Parathyroid adenoma (tissue), 2 donors: ENCODE results near the gene TACR2.

ENCODE experiments used
- H2AFZ ChIP-seq: fragments of 300-600 bp; sonication (generic); one replicate; pipeline ENCODE4 v1.7.0; 2017; ENCODE audit warnings: antibody characterized with exemption, mild to moderate bottlenecking
- H3K27ac ChIP-seq: fragments of 300-600 bp; sonication (generic); one replicate; pipeline ENCODE4 v1.7.0; 2017
- H3K27me3 ChIP-seq: fragments of 300-600 bp; sonication (generic); one replicate; pipeline ENCODE4 v1.7.0; 2017; ENCODE audit warnings: low read length; ENCODE audit not compliant: control insufficient read depth, insufficient read depth
- H3K36me3 ChIP-seq: fragments of 300-600 bp; sonication (generic); one replicate; pipeline ENCODE4 v1.7.0; 2017; ENCODE audit warnings: low read length; ENCODE audit not compliant: control insufficient read depth, insufficient read depth
- H3K4me1 ChIP-seq: fragments of 300-600 bp; sonication (generic); one replicate; pipeline ENCODE4 v1.7.0; 2017; ENCODE audit warnings: control low read depth
- H3K4me2 ChIP-seq: fragments of 300-600 bp; sonication (generic); one replicate; pipeline ENCODE4 v1.7.0; 2017; ENCODE audit warnings: low read length
- H3K4me3 ChIP-seq: fragments of 300-600 bp; sonication (generic); one replicate; pipeline ENCODE4 v1.7.0; 2017; ENCODE audit warnings: low read depth, low read length
- H3K79me2 ChIP-seq: fragments of 300-600 bp; sonication (generic); one replicate; pipeline ENCODE4 v1.7.0; 2017; ENCODE audit warnings: control low read depth
- H3K9ac ChIP-seq: fragments of 300-600 bp; sonication (generic); one replicate; pipeline ENCODE4 v1.7.0; 2017; ENCODE audit warnings: mild to moderate bottlenecking
- H3K9me3 ChIP-seq: fragments of 300-600 bp; sonication (generic); one replicate; pipeline ENCODE4 v1.7.0; 2017; ENCODE audit warnings: low read length; ENCODE audit not compliant: control insufficient read depth
- TF ChIP-seq, protein P1 (sequence below): fragments of 300-600 bp; sonication (generic); IDR thresholded peaks from one replicate; pipeline ENCODE4 v1.7.0; 2017; ENCODE audit warnings: antibody characterized with exemption, mild to moderate bottlenecking
- donor health status: primary hyperparathyroidism.

The TACR2 gene

GRCh38 chr10:69459101-69459790, 42.5 kb upstream of the TACR2 start:
- no peak overlapping the region for H3K9ac ChIP-seq
- TF ChIP-seq, protein P1, sequence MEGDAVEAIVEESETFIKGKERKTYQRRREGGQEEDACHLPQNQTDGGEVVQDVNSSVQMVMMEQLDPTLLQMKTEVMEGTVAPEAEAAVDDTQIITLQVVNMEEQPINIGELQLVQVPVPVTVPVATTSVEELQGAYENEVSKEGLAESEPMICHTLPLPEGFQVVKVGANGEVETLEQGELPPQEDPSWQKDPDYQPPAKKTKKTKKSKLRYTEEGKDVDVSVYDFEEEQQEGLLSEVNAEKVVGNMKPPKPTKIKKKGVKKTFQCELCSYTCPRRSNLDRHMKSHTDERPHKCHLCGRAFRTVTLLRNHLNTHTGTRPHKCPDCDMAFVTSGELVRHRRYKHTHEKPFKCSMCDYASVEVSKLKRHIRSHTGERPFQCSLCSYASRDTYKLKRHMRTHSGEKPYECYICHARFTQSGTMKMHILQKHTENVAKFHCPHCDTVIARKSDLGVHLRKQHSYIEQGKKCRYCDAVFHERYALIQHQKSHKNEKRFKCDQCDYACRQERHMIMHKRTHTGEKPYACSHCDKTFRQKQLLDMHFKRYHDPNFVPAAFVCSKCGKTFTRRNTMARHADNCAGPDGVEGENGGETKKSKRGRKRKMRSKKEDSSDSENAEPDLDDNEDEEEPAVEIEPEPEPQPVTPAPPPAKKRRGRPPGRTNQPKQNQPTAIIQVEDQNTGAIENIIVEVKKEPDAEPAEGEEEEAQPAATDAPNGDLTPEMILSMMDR = no peak
- no peaks in the 10 kb centered on the region for H3K9me3 ChIP-seq
- no peak overlapping the region for H3K27ac ChIP-seq
- H3K4me2 ChIP-seq = no peak overlapping the region
- H3K4me1 ChIP-seq = no peaks in the 10 kb centered on the region
- H3K27me3 ChIP-seq = no peaks in the 10 kb centered on the region
- no peak overlapping the region for H2AFZ ChIP-seq
- H3K36me3 ChIP-seq = no peaks in the 10 kb centered on the region
- H3K79me2 ChIP-seq = no peaks in the 10 kb centered on the region
- no peak overlapping the region for H3K4me3 ChIP-seq

DNA sequence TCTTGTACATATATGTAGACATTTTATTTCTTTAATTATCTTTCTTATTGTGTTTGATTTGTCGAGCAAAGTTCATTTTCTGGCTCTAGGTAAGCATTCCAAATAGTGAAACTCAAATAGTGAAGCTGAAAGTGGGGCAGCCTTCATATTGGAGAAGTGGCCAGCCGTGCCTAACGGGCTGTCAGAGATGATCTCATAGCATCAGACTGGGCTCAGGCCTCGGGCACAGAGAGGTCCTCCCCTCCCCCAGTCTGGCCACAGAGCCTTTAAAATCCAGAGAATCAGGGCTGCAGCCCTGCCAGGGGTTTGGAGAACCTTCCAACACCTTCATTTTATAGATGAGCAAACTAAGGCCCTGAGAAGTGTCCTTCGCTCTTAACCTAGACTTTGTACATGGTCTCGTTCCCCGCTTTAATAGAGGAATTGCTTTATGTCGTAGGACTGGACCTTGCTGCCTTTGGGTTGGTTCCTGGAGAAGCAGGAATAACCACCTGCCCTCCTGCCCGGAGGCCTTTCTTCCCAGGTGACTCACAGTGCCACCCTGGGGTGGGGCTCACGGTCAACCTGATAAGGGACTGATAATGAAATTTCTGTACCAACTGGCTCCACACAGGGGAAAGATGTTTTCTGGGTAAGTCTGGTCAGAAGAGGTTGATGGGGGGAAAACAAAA, 41.8 kb upstream of the TACR2 start:
- no peak overlapping the region for H3K4me2 ChIP-seq
- no peak overlapping the region for H3K9ac ChIP-seq
- no peaks in the 10 kb centered on the region for H3K79me2 ChIP-seq
- no peaks in the 10 kb centered on the region for H3K36me3 ChIP-seq
- H2AFZ ChIP-seq = no peak overlapping the region
- no peak overlapping the region for H3K27ac ChIP-seq
- H3K9me3 ChIP-seq = no peaks in the 10 kb centered on the region
- H3K27me3 ChIP-seq = no peaks in the 10 kb centered on the region
- no peak overlapping the region for H3K4me3 ChIP-seq
- no peaks in the 10 kb centered on the region for H3K4me1 ChIP-seq
- TF ChIP-seq, protein P1 = no peak

DNA sequence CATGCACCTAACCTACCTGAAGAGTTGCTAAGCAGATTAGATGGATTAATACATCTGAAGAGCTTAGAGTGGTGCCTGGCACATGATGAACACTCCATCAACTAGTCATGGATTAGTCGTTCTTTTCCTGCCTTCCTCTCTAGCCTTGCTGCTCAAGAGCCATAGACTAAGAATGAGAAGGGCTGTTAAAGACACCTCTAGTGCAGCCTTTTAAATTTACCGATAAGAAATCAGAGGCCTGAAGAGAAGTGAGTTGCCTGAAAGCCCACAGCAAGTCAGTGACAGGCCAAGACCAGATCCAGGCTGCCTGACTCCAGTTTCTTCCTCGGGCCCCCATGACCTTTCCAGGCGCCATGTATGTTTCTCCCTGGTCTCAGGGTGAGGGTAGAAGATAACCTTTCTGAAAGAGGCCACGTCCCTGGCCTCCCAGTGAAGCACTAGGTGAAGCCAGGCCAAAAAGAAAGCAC, 41.1 kb upstream of the TACR2 start:
- H3K27ac ChIP-seq = no peak overlapping the region
- no peaks in the 10 kb centered on the region for H3K36me3 ChIP-seq
- H2AFZ ChIP-seq = no peak overlapping the region
- no peak overlapping the region for H3K9ac ChIP-seq
- H3K79me2 ChIP-seq = no peaks in the 10 kb centered on the region
- TF ChIP-seq, protein P1 = no peak
- H3K27me3 ChIP-seq = no peaks in the 10 kb centered on the region
- H3K9me3 ChIP-seq = no peaks in the 10 kb centered on the region
- H3K4me3 ChIP-seq = no peak overlapping the region
- no peak overlapping the region for H3K4me2 ChIP-seq
- H3K4me1 ChIP-seq = no peaks in the 10 kb centered on the region

DNA sequence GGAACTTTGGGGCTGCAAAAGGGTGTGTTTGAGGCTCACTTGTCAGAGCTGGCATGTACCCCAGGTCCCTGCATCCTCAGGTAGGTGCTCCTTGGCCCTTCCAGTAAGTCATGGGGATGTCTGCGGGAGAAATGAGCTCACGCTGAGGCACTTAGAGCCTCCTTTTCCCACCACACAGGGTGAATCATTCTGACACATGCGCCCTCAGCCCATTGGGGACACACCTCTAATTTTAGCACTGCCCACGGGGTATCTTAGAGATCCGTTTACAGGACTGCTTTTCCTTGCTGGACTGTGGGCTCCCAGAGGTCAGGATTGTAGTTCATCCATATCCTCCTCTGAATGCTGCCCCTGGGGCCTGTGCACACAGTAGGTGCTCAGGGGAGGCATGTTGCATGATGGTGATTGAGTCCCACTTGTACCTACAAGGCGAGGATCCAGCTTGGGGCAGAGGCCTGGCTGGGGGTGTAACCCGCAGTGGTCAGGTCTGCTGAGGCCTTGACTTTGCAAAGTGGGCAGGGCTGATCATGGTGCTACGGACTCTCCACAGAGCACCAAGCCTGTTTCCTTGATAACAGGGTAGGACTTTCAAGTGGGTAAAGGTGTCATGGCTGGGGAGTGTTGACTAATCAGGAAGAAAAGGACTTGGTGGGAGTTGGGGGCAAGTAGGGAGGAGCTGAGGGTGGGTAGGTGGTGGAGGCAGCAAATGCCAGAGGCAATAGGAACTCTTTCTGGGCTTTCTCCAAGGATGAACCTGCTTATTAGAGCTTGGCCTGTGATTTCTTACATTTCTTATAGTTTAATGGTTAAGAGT, 40.4 kb upstream of the TACR2 start:
- no peaks in the 10 kb centered on the region for H3K36me3 ChIP-seq
- H3K9me3 ChIP-seq = no peaks in the 10 kb centered on the region
- H2AFZ ChIP-seq = no peak overlapping the region
- H3K79me2 ChIP-seq = no peaks in the 10 kb centered on the region
- no peaks in the 10 kb centered on the region for H3K4me1 ChIP-seq
- H3K27ac ChIP-seq = no peak overlapping the region
- H3K27me3 ChIP-seq = no peaks in the 10 kb centered on the region
- TF ChIP-seq, protein P1 = no peak
- no peak overlapping the region for H3K4me2 ChIP-seq
- H3K4me3 ChIP-seq = no peak overlapping the region
- no peak overlapping the region for H3K9ac ChIP-seq
